H7 (cell line): ENCODE measurements around the gene GNB3. TPM values are rescaled to one million over a fixed set of nuclear protein-coding genes. Genes with fewer than 3 reads are reported as not detected.

ENCODE experiments used
- DNase-seq: peaks from one replicate; pipeline ENCODE4 v3.0.0; 2012
- H3K27me3 ChIP-seq: 2 replicates; pipeline ENCODE4 v1.6.0; 2011; ENCODE audit warnings: mild to moderate bottlenecking, low read length; ENCODE audit not compliant: control insufficient read depth, insufficient read depth
- H3K36me3 ChIP-seq: replicated peaks from 2 replicates; pipeline ENCODE4 v1.5.1; 2011; ENCODE audit warnings: low read length; ENCODE audit not compliant: control insufficient read depth, insufficient read depth
- H3K4me3 ChIP-seq: 2 replicates; pipeline ENCODE4 v1.5.1; 2011; ENCODE audit warnings: low read depth, mild to moderate bottlenecking, control low read depth, low read length, moderate library complexity; ENCODE audit not compliant: insufficient read depth
- total RNA-seq: library from RNA; depleted of rRNA; stranded (reverse); fragments of >200 nt; shearing (Covaris generic); gene quantifications from 2 replicates; pipeline ENCODE4 v1.2.3, GENCODE V29; 2014

GNB3 gene
- total RNA-seq, 1 experiment from 2014 or later = 1.5 TPM

- peak; percentile 93 for DNase-seq
- Histone ChIP-seq H3K27me3 (peaks cover 39% of the 10 kb centered on the region), H3K4me3 (peak within 1 kb of the TSS; percentile 97), H3K36me3 (peaks cover 16% of the 10 kb centered on the region)
These were observed 12.5 kb upstream of the GNB3 start, which contains the start of gene P3H3 for GRCh38 chr12:6827982-6828780. Gene P3H3 (plus strand): TSS chr12:6828407. CDS start chr12:6828441, 34 bp downstream.

- H3K4me3 ChIP-seq = peak overlapping the region; percentile 97
- DNase-seq = peak; percentile 92
- H3K36me3 ChIP-seq = peaks cover 22% of the 10 kb centered on the region
- peaks cover 31% of the 10 kb centered on the region for H3K27me3 ChIP-seq
These were observed 11.8 kb upstream of the GNB3 start for GRCh38 chr12:6828781-6829535.

DNA sequence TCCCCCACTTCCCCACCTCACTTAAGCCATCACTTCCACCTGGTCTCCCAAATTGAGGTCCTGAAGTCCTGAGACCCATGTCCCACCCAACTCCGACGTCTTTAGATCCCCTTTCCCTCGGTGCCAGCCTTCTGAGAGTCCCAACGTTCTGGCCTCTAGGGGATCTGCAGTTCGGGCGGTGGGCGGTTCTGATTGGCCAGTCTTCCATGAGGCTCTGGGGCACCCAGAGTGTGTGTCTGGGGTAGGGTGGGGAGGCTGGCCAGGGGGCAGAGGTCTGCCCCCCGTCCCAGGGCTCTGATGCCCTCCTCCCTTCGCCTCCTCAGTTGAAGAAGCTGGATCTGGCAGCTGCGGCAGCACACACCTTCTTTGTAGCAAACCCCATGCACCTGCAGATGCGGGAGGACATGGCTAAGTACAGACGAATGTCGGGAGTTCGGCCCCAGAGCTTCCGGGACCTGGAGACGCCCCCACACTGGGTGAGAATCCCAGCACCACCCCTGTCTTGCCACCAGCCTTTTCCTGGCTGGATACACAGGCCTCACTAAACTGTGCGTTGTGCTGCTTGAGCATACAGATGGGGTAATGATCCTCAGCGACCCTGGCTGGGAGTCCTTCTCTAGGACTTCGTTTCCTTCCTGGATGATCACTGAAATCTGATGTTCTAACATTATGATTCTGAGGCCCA is 11.0 kb upstream of the GNB3 start:
- Histone ChIP-seq H3K27me3 (peaks cover 24% of the 10 kb centered on the region), H3K4me3 (peak overlapping the region; percentile 97), H3K36me3 (peaks cover 25% of the 10 kb centered on the region)
- no peak for DNase-seq

- H3K4me3 ChIP-seq = no peak overlapping the region
- peaks cover 17% of the 10 kb centered on the region for H3K27me3 ChIP-seq
- DNase-seq = no peak
- peaks cover 25% of the 10 kb centered on the region for H3K36me3 ChIP-seq
These were observed 10.3 kb upstream of the GNB3 start for GRCh38 chr12:6830286-6830890.

- Histone ChIP-seq H3K36me3 (peaks cover 25% of the 10 kb centered on the region), H3K4me3 (no peak overlapping the region), H3K27me3 (peaks cover 12% of the 10 kb centered on the region)
- no peak for DNase-seq
These were observed 9.7 kb upstream of the GNB3 start for GRCh38 chr12:6830999-6831398.

GRCh38 chr12:6831450-6831995 is 9.2 kb upstream of the GNB3 start:
- peaks cover 28% of the 10 kb centered on the region for H3K36me3 ChIP-seq
- peaks cover 7% of the 10 kb centered on the region for H3K27me3 ChIP-seq
- no peak overlapping the region for H3K4me3 ChIP-seq
- DNase-seq = no peak

DNA sequence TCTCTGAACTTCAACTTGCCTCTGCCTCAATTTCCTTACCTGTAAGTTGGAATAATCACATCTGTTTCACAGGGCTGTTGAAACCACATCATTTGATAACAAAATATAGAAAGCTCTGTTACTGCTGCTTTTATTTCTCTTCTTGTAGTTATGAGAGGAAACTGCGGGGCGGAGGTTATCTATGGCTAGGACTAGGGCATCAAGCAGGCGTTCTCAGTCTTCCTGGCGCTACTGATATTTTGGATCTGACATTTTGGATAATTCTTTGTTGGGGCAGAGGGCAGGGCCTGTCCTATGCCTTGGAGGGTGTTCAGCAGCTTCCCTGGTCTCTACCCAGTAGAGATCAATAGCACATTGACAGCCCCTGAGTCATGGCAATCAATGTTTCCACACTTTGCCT is 8.6 kb upstream of the GNB3 start:
- Histone ChIP-seq H3K36me3 (peaks cover 31% of the 10 kb centered on the region), H3K4me3 (no peak overlapping the region), H3K27me3 (peaks cover under 1% of the 10 kb centered on the region; the same call in 1 of the 2 replicates)
- DNase-seq = no peak

- H3K27me3 ChIP-seq = no peaks in the 10 kb centered on the region; the same call in 1 of the 2 replicates
- H3K36me3 ChIP-seq = peaks cover 34% of the 10 kb centered on the region
- no peak overlapping the region for H3K4me3 ChIP-seq
- DNase-seq = no peak
These were observed 7.4 kb upstream of the GNB3 start for GRCh38 chr12:6833189-6833890.

- H3K4me3 ChIP-seq = no peak overlapping the region
- H3K36me3 ChIP-seq = peaks cover 36% of the 10 kb centered on the region
- DNase-seq = no peak
- no peaks in the 10 kb centered on the region for H3K27me3 ChIP-seq
These were observed 6.5 kb upstream of the GNB3 start for GRCh38 chr12:6834254-6834653.

DNA sequence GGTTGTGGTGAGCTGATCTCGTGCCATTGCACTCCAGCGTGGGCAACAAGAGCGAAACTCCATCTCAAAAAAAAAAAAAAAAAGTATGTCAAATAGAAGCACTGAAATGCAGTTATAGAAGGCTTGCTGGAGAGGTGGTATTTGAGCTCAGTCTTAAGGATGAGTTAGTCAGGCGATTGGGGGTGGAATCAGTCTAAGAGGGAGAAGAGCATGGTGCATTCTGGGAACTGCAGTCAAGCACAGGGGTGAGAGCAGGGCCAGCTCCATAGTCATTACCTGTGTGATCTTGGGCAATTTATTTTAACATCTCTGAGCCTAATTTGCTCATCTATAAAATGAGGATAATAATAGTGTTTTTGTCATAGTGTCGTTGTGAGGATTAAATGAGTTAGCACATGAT is 5.9 kb upstream of the GNB3 start:
- no peak for DNase-seq
- Histone ChIP-seq H3K36me3 (peaks cover 40% of the 10 kb centered on the region), H3K27me3 (no peaks in the 10 kb centered on the region), H3K4me3 (no peak overlapping the region)

DNA sequence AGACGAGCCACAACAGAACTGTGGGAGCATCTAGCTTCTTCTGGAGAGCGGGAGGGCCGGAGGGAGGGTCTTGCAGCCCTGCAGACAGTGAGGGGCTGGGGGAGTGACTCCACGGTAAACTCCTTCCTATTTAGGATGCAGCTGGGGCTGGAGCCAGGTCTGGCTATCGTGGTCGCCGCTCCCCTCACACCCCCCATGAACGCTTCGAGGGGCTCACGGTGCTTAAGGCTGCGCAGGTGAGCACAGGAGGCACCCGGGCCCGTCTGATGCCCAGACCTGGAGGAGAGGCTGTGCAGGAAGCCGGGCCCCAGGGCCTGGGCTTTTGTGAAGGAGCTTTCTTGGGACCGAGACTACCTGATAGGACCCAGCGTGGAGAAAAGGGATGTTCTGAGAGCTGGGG is 3.9 kb upstream of the GNB3 start:
- H3K27me3 ChIP-seq = no peaks in the 10 kb centered on the region
- H3K36me3 ChIP-seq = peaks cover 27% of the 10 kb centered on the region
- DNase-seq = no peak
- H3K4me3 ChIP-seq = no peak overlapping the region

DNA sequence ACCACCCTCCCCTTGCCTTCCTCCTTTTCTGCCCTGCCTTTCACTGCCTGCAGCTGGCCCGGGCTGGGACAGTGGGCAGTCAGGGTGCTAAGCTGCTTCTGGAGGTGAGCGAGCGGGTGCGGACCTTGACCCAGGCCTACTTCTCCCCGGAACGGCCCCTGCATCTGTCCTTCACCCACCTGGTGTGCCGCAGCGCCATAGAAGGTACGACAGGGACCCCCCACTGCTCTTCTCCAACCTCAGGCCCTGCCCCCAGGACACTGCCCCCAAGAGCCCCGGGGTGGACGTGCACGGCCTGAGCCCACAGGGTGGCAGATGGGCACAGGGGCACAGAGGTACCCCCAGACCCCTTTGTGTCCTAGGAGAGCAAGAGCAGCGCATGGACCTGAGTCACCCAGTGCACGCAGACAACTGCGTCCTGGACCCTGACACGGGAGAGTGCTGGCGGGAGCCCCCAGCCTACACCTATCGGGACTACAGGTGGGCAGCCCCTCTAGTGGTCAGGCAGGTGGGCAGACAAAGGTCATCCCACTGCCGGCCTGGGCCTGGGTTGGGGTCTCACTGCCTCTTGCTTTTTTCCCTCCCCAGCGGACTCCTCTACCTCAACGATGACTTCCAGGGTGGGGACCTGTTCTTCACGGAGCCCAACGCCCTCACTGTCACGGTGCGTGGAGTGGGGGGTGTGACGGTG is 3.2 kb upstream of the GNB3 start:
- DNase-seq = no peak
- Histone ChIP-seq H3K27me3 (no peaks in the 10 kb centered on the region), H3K4me3 (no peak overlapping the region), H3K36me3 (peaks cover 24% of the 10 kb centered on the region)

GRCh38 chr12:6838854-6839253 is 1.9 kb upstream of the GNB3 start:
- peaks cover 21% of the 10 kb centered on the region for H3K36me3 ChIP-seq
- H3K4me3 ChIP-seq = no peak overlapping the region
- no peak for DNase-seq
- no peaks in the 10 kb centered on the region for H3K27me3 ChIP-seq
